SK-N-SH (cell line): ENCODE measurements around the gene OST4. TPM values are rescaled to one million over a fixed set of nuclear protein-coding genes. Genes with fewer than 3 reads are reported as not detected.

ENCODE experiments used
- CTCF ChIA-PET: fragments of 300-600, 350-600 bp; formaldehyde crosslinking; extraction: SDS; loops from one replicate; lab custom pipeline; 2021; lab: Yijun Ruan, JAX
- POLR2A ChIA-PET: fragments of 350-600 bp; sonication (Branson Sonifier 250); formaldehyde crosslinking; extraction: SDS; loops from one replicate; lab custom pipeline; 2020; ENCODE audit warnings: antibody characterized with exemption, inconsistent platforms; lab: Yijun Ruan, JAX
- DNase-seq: peaks from one replicate; pipeline ENCODE4 v3.0.0; 2012
- H2AFZ ChIP-seq: fragments of 200-600 bp; sonication (generic); 2 replicates; pipeline ENCODE4 v1.8.1; 2016; ENCODE audit warnings: antibody characterized with exemption, mild to moderate bottlenecking, low read depth
- H3F3A ChIP-seq: fragments of 200-600 bp; sonication (generic); replicated peaks from 2 replicates; pipeline ENCODE3; 2016; ENCODE audit warnings: antibody characterized with exemption, mild to moderate bottlenecking; ENCODE audit not compliant: insufficient read depth
- H3K27ac ChIP-seq, 2 experiments: fragments of 200-500 bp in 1 of 2; fragments of 200-600 bp in 1 of 2; sonication (Bioruptor generic) in 1 of 2; sonication (generic), shearing (Covaris generic) in 1 of 2; 2 replicates each; pipeline versions ENCODE4 v1.5.1 to v1.6.1; 2014 to 2016; ENCODE audit warnings: low read depth in 2 of 2, inconsistent platforms in 1 of 2, low read length in 1 of 2, mild to moderate bottlenecking in 1 of 2, mixed read lengths in 1 of 2
- H3K27me3 ChIP-seq: fragments of 200-600 bp; sonication (generic), shearing (Covaris generic); 2 replicates; pipeline ENCODE4 v1.6.1; 2016; ENCODE audit warnings: mixed run types; ENCODE audit not compliant: insufficient read depth
- H3K36me3 ChIP-seq, 2 experiments: fragments of 200-500 bp in 1 of 2; fragments of 200-600 bp in 1 of 2; sonication (Bioruptor generic) in 1 of 2; sonication (generic) in 1 of 2; replicated peaks in 1 of 2; 2 replicates each; pipeline versions ENCODE3 to v1.5.1; 2014 to 2016; ENCODE audit warnings: low read length in 1 of 2, mild to moderate bottlenecking in 1 of 2; ENCODE audit not compliant: insufficient read depth in 2 of 2, control insufficient read depth in 1 of 2
- H3K4me1 ChIP-seq, 2 experiments: fragments of 200-500 bp in 1 of 2; fragments of 200-600 bp in 1 of 2; sonication (Bioruptor generic) in 1 of 2; sonication (generic), shearing (Covaris generic) in 1 of 2; 2 replicates each; pipeline versions ENCODE4 v1.5.1 to v1.6.1; 2014 to 2016; ENCODE audit warnings: low read depth in 1 of 2, low read length in 1 of 2, mixed run types in 1 of 2; ENCODE audit not compliant: insufficient read depth in 2 of 2, control insufficient read depth in 1 of 2
- H3K4me2 ChIP-seq: fragments of 200-600 bp; sonication (generic), shearing (Covaris generic); 2 replicates; pipeline ENCODE4 v1.6.1; 2017; ENCODE audit warnings: mixed run types
- H3K4me3 ChIP-seq, 2 experiments: fragments of 200-500 bp in 1 of 2; fragments of 200-600 bp in 1 of 2; sonication (Bioruptor generic) in 1 of 2; sonication (generic), shearing (Covaris generic) in 1 of 2; 2 replicates each; pipeline versions ENCODE4 v1.5.1 to v1.8.1; 2014 to 2016; ENCODE audit warnings: low read depth in 2 of 2, inconsistent platforms in 1 of 2, low read length in 1 of 2, mild to moderate bottlenecking in 1 of 2, mixed read lengths in 1 of 2, moderate library complexity in 1 of 2
- H3K79me2 ChIP-seq: fragments of 200-600 bp; sonication (generic); 2 replicates; pipeline ENCODE4 v1.8.1; 2017; ENCODE audit warnings: mild to moderate bottlenecking; ENCODE audit not compliant: insufficient read depth
- H3K9ac ChIP-seq: fragments of 200-600 bp; sonication (generic); 2 replicates; pipeline ENCODE4 v1.6.1; 2017; ENCODE audit warnings: mixed run types
- H3K9me2 ChIP-seq: fragments of 200-600 bp; sonication (generic); 2 replicates; pipeline ENCODE4 v1.6.1; 2017; ENCODE audit warnings: mixed run types
- H3K9me3 ChIP-seq: fragments of 200-600 bp; sonication (generic); 2 replicates; pipeline ENCODE4 v1.6.1; 2017; ENCODE audit warnings: mixed run types, mild to moderate bottlenecking, moderate library complexity
- H4K20me1 ChIP-seq: fragments of 200-600 bp; sonication (generic); 2 replicates; pipeline ENCODE4 v1.6.1; 2017; ENCODE audit warnings: mild to moderate bottlenecking, mixed run types; ENCODE audit not compliant: insufficient read depth
- CHD2 ChIP-seq: fragments of 150-350 bp; IDR thresholded peaks from 2 replicates; pipeline ENCODE4 v1.6.1; 2018; ENCODE audit warnings: low read length; ENCODE audit not compliant: partially characterized antibody
- CTCF ChIP-seq: fragments of 200-600 bp; sonication (generic); IDR thresholded peaks from 2 replicates; pipeline ENCODE4 v1.6.1; 2017; ENCODE audit warnings: antibody characterized with exemption, mild to moderate bottlenecking, moderate library complexity
- ELF1 ChIP-seq: IDR thresholded peaks from 2 replicates; pipeline ENCODE4 v1.4.0; 2012
- FOXJ3 ChIP-seq: sonication (generic); formaldehyde crosslinking; IDR thresholded peaks from 2 replicates; pipeline ENCODE4 v1.5.1; 2020; ENCODE audit warnings: mild to moderate bottlenecking, missing genetic modification reagents
- GABPA ChIP-seq: IDR thresholded peaks from 2 replicates; pipeline ENCODE4 v1.4.0; 2012; ENCODE audit warnings: low read depth, mild to moderate bottlenecking
- IRF3 ChIP-seq: fragments of 150-350 bp; IDR thresholded peaks from 2 replicates; pipeline ENCODE4 v1.6.1; 2016; ENCODE audit warnings: mild to moderate bottlenecking, low read depth, low read length
- JUND ChIP-seq: IDR thresholded peaks from 2 replicates; pipeline ENCODE4 v1.4.0; 2012
- MAX ChIP-seq: IDR thresholded peaks from 2 replicates; pipeline ENCODE4 v1.4.0; 2012; ENCODE audit warnings: low read depth
- MXI1 ChIP-seq: IDR thresholded peaks from 2 replicates; pipeline ENCODE4 v1.6.1; 2012; ENCODE audit warnings: mild to moderate bottlenecking, low read depth, low read length, improper control_type of control experiment
- NFIC ChIP-seq: IDR thresholded peaks from 2 replicates; pipeline ENCODE4 v1.4.0; 2012; ENCODE audit warnings: borderline replicate concordance
- NRF1 ChIP-seq: IDR thresholded peaks from 2 replicates; pipeline ENCODE4 v1.6.1; 2012; ENCODE audit warnings: low read depth, mild to moderate bottlenecking, low read length
- PBX3 ChIP-seq: IDR thresholded peaks from 2 replicates; pipeline ENCODE4; 2012
- POLR2AphosphoS5 ChIP-seq: IDR thresholded peaks from 2 replicates; pipeline ENCODE4 v1.6.1; 2012; ENCODE audit warnings: low read depth, low read length
- RAD21 ChIP-seq: IDR thresholded peaks from 2 replicates; pipeline ENCODE4 v1.6.1; 2012; ENCODE audit warnings: mild to moderate bottlenecking, low read length
- REST ChIP-seq: IDR thresholded peaks from 2 replicates; pipeline ENCODE4 v1.6.1; 2012; ENCODE audit warnings: mild to moderate bottlenecking, low read depth, low read length, moderate library complexity
- RFX5 ChIP-seq: IDR thresholded peaks from 2 replicates; pipeline ENCODE4 v1.6.1; 2012; ENCODE audit warnings: mild to moderate bottlenecking, improper control_type of control experiment, low read length
- TAF1 ChIP-seq: IDR thresholded peaks from 2 replicates; pipeline ENCODE4 v1.6.1; 2012; ENCODE audit warnings: low read depth, mild to moderate bottlenecking, low read length, moderate library complexity, borderline replicate concordance
- TCF12 ChIP-seq: IDR thresholded peaks from 2 replicates; pipeline ENCODE4 v1.4.0; 2012
- USF2 ChIP-seq: fragments of 150-350 bp; IDR thresholded peaks from 2 replicates; pipeline ENCODE4 v1.6.1; 2017; ENCODE audit warnings: antibody characterized with exemption, low read length, low read depth, borderline replicate concordance
- YY1 ChIP-seq: IDR thresholded peaks from 2 replicates; pipeline ENCODE4 v1.4.0; 2012; ENCODE audit warnings: low read depth, mild to moderate bottlenecking
- WGBS: methylation state at CpG from one replicate; pipeline ENCODE4 v1.1.6; 2017; ENCODE audit warnings: low lambda C conversion rate; 5-methylcytosine and 5-hydroxymethylcytosine counted together
- polyA plus RNA-seq, 3 experiments: library from polyadenylated mRNA; depleted of rRNA; stranded (reverse); fragments of >200 nt; gene quantifications; 2 replicates each; pipeline ENCODE4 v1.2.3, GENCODE V29; 2012

Gene OST4
- polyA plus RNA-seq, 1 of the 3 experiments (the other 2 are of a cell fraction) = 1,851 TPM

GRCh38 chr2:27094353-27094984 lies 23.0 kb upstream of the OST4 start:
- Histone ChIP-seq H3K27me3 (no peaks in the 10 kb centered on the region), H2AFZ (no peak overlapping the region), H3K9me2 (no peaks in the 10 kb centered on the region), H3K9ac (no peak overlapping the region), H3K4me3 (no peak overlapping the region), H3K4me2 (no peak overlapping the region), H4K20me1 (no peaks in the 10 kb centered on the region), H3K79me2 (no peaks in the 10 kb centered on the region), H3K27ac (no peak overlapping the region), H3K4me1 (peaks cover 4 to 21% of the 10 kb centered on the region in 2 experiments; a peak in 2 of 4 replicates), H3F3A (no peaks in the 10 kb centered on the region), H3K36me3 (no peaks in the 10 kb centered on the region), H3K9me3 (no peaks in the 10 kb centered on the region)
- POLR2A ChIA-PET = interaction anchor here (1.4 kb wide), 1 partner anchor 29 kb away, joined by 3 read pairs; the partner anchor contains the start of gene ABHD1
- TF ChIP-seq MAX = no peak
- no peak for TF ChIP-seq FOXJ3 (CRISPR knock-in tag)
- TF ChIP-seq GABPA = no peak
- no peak for TF ChIP-seq USF2
- TF ChIP-seq MXI1 = no peak
- no peak for TF ChIP-seq CTCF
- no peak for TF ChIP-seq CHD2
- no peak for TF ChIP-seq NRF1
- no peak for TF ChIP-seq ELF1
- TF ChIP-seq TAF1 = no peak
- no peak for TF ChIP-seq POLR2AphosphoS5
- no peak for TF ChIP-seq JUND
- no peak for TF ChIP-seq PBX3
- no peak for TF ChIP-seq RFX5
- TF ChIP-seq IRF3 = no peak
- no peak for TF ChIP-seq YY1
- TF ChIP-seq TCF12 = no peak
- no peak for TF ChIP-seq REST
- no peak for TF ChIP-seq RAD21
- TF ChIP-seq NFIC = no peak
- no peak for DNase-seq
- CTCF ChIA-PET = interaction anchor here (0.8 to 6.3 kb wide), 11 partner anchors 8 to 209 kb away, joined by 3 to 75 read pairs (median 6); partner anchors contain the start of genes CGREF1, EMILIN1, KHK and TRIM54
- 95% methylated on average over 24 of the region's 24 CpGs for WGBS
